Large intestine (tissue), 3 donors: ENCODE results near the gene SEMA4D. TPM values are rescaled to one million over a fixed set of nuclear protein-coding genes. Genes with fewer than 3 reads are reported as not detected.
A peak's percentile ranks its signal among the peaks of the same experiment; 100 is the strongest.
"Not testable (repeated sequence)": the region's sequence is repeated elsewhere in the genome, so short reads cannot be mapped to it uniquely, and the experiment has no call there.

Source experiments
- DNase-seq, 2 donors: peaks; one replicate each; pipeline versions ENCODE4 v3.0.0 to v3.0.0-alpha.2; 2013
- H3K27ac ChIP-seq: one replicate; pipeline ENCODE4 v1.5.1; 2013; ENCODE audit warnings: low read length
- H3K27me3 ChIP-seq: 2 replicates; pipeline ENCODE4 v1.6.1; 2013; ENCODE audit warnings: low read length; ENCODE audit not compliant: control insufficient read depth, insufficient read depth
- H3K36me3 ChIP-seq: 2 replicates; pipeline ENCODE4 v1.6.1; 2013; ENCODE audit warnings: low read length; ENCODE audit not compliant: control insufficient read depth, insufficient read depth
- H3K4me1 ChIP-seq: one replicate; pipeline ENCODE4 v1.6.1; 2013; ENCODE audit warnings: low read length; ENCODE audit not compliant: control insufficient read depth, insufficient read depth
- H3K4me3 ChIP-seq: one replicate; pipeline ENCODE4 v1.5.1; 2013; ENCODE audit warnings: low read length
- H3K9me3 ChIP-seq: one replicate; pipeline ENCODE4 v1.6.1; 2013; ENCODE audit warnings: mild to moderate bottlenecking, low read depth, low read length, moderate library complexity; ENCODE audit not compliant: control insufficient read depth
- WGBS: methylation state at CpG from one replicate; pipeline ENCODE4 v1.1.5; 2013; ENCODE audit warnings: low lambda C conversion rate; ENCODE audit not compliant: insufficient coverage; 5-methylcytosine and 5-hydroxymethylcytosine counted together
- polyA plus RNA-seq: library from polyadenylated mRNA; unstranded; fragments of 120-200 nt; gene quantifications from one replicate; pipeline ENCODE4 v1.2.1, GENCODE V29; 2013

The SEMA4D gene
- polyA plus RNA-seq, 1 donor: 32.8 TPM

GRCh38 chr9:89482901-89483361, 15.0 kb downstream of the SEMA4D start:
- WGBS: no CpG with 5 or more reads among the region's 9 CpGs
- Histone ChIP-seq H3K4me1 (no peaks in the 10 kb centered on the region), H3K9me3 (peaks cover 8% of the 10 kb centered on the region), H3K27me3 (no peaks in the 10 kb centered on the region), H3K27ac (no peak overlapping the region), H3K36me3 (peaks cover 5% of the 10 kb centered on the region), H3K4me3 (no peak overlapping the region)
- DNase-seq: no peak

- Histone ChIP-seq H3K4me3 (no peak overlapping the region), H3K36me3 (peaks cover 5% of the 10 kb centered on the region), H3K27me3 (no peaks in the 10 kb centered on the region), H3K27ac (no peak overlapping the region), H3K4me1 (peaks cover 5% of the 10 kb centered on the region), H3K9me3 (peaks cover 8% of the 10 kb centered on the region)
- DNase-seq: no peak
- WGBS: no CpG with 5 or more reads among the region's 15 CpGs
These were observed 15.7 kb downstream of the SEMA4D start for GRCh38 chr9:89482056-89482851.

GRCh38 chr9:89481538-89481915, 16.4 kb downstream of the SEMA4D start:
- Histone ChIP-seq H3K9me3 (peaks cover 8% of the 10 kb centered on the region), H3K4me3 (no peak overlapping the region), H3K27me3 (no peaks in the 10 kb centered on the region), H3K4me1 (peaks cover 9% of the 10 kb centered on the region), H3K36me3 (peaks cover 5% of the 10 kb centered on the region), H3K27ac (no peak overlapping the region)
- WGBS: no CpG with 5 or more reads among the region's 11 CpGs
- DNase-seq: no peak

GRCh38 chr9:89480825-89481537, 16.9 kb downstream of the SEMA4D start:
- peaks cover 8% of the 10 kb centered on the region for H3K9me3 ChIP-seq
- peaks cover 6% of the 10 kb centered on the region for H3K36me3 ChIP-seq
- peaks cover 9% of the 10 kb centered on the region for H3K4me1 ChIP-seq
- no peak for DNase-seq
- no CpG with 5 or more reads among the region's 15 CpGs for WGBS
- H3K27me3 ChIP-seq: no peaks in the 10 kb centered on the region
- H3K4me3 ChIP-seq: no peak overlapping the region
- no peak overlapping the region for H3K27ac ChIP-seq

GRCh38 chr9:89480372-89480771, 17.5 kb downstream of the SEMA4D start:
- not testable (repeated sequence) for H3K4me1 ChIP-seq, H3K9me3 ChIP-seq, H3K27ac ChIP-seq, H3K27me3 ChIP-seq, H3K4me3 ChIP-seq, DNase-seq
- H3K36me3 ChIP-seq: peaks cover 10% of the 10 kb centered on the region
- WGBS: no CpG with 5 or more reads among the region's 27 CpGs

GRCh38 chr9:89479669-89480011, 18.3 kb downstream of the SEMA4D start:
- not testable (repeated sequence) for H3K4me3 ChIP-seq, DNase-seq
- WGBS: no CpG with 5 or more reads among the region's 17 CpGs

GRCh38 chr9:89478821-89479668, 18.9 kb downstream of the SEMA4D start:
- DNase-seq: no peak
- Histone ChIP-seq H3K4me3 (no peak overlapping the region), H3K9me3 (peaks cover 3% of the 10 kb centered on the region), H3K36me3 (peaks cover 13% of the 10 kb centered on the region), H3K4me1 (peaks cover 9% of the 10 kb centered on the region), H3K27ac (no peak overlapping the region), H3K27me3 (no peaks in the 10 kb centered on the region)
- WGBS: no CpG with 5 or more reads among the region's 16 CpGs

More at GRCh38 chr9:89479669-89480011, 18.3 kb downstream of the SEMA4D start:
- H3K27me3 ChIP-seq, H3K4me1 ChIP-seq, H3K27ac ChIP-seq, H3K9me3 ChIP-seq: not testable (repeated sequence)
- H3K36me3 ChIP-seq: peaks cover 13% of the 10 kb centered on the region

GRCh38 chr9:89477811-89478630, 19.9 kb downstream of the SEMA4D start:
- Histone ChIP-seq H3K36me3 (peaks cover 13% of the 10 kb centered on the region), H3K9me3 (peaks cover 3% of the 10 kb centered on the region), H3K27me3 (no peaks in the 10 kb centered on the region), H3K4me1 (peaks cover 9% of the 10 kb centered on the region), H3K27ac (no peak overlapping the region), H3K4me3 (no peak overlapping the region)
- DNase-seq: peak in 1 of 2 donors; percentile 14
- WGBS: 36% methylated on average over 2 of the region's 9 CpGs

- 93% methylated on average over 5 of the region's 7 CpGs for WGBS
- no peak overlapping the region for H3K27ac ChIP-seq
- H3K4me3 ChIP-seq: no peak overlapping the region
- H3K9me3 ChIP-seq: peaks cover 3% of the 10 kb centered on the region
- H3K36me3 ChIP-seq: peaks cover 13% of the 10 kb centered on the region
- peaks cover 9% of the 10 kb centered on the region for H3K4me1 ChIP-seq
- H3K27me3 ChIP-seq: no peaks in the 10 kb centered on the region
- DNase-seq: no peak
These were observed 20.5 kb downstream of the SEMA4D start for GRCh38 chr9:89477384-89477783.
